Breast epithelium (tissue), 4 donors: Measurements from ENCODE around the gene HOXB5. TPM values are rescaled to one million over a fixed set of nuclear protein-coding genes. Genes with fewer than 3 reads are reported as not detected.

Experiments used
- DNase-seq, 2 donors: peaks; one replicate each; pipeline ENCODE4 v3.0.0-alpha.2; 2019; ENCODE audit warnings: low spot score in 2 of 2
- H3K27ac ChIP-seq, 2 donors: fragments of 200-600 bp; sonication (generic) in 1 of 2; one replicate each; pipeline ENCODE4 v1.5.1; 2016 to 2019; ENCODE audit warnings: mild to moderate bottlenecking in 1 of 2
- H3K27me3 ChIP-seq, 2 donors: fragments of 200-600 bp; sonication (generic) in 1 of 2; one replicate each; pipeline versions ENCODE4 v1.5.1 to v1.6.0; 2017 to 2019; ENCODE audit warnings: control low read depth in 1 of 2, mild to moderate bottlenecking in 1 of 2
- H3K36me3 ChIP-seq: fragments of 200-600 bp; one replicate; pipeline ENCODE4 v1.5.1; 2019
- H3K4me1 ChIP-seq, 2 donors: fragments of 200-600 bp; sonication (generic); one replicate each; pipeline ENCODE4 v1.5.1; 2016 to 2019; ENCODE audit warnings: control low read depth in 1 of 2
- H3K4me3 ChIP-seq, 3 donors: fragments of 200-600 bp; sonication (generic); 1 replicate in 2 of 3; 2 replicates in 1 of 3; pipeline ENCODE4 v1.5.1; 2016 to 2019; ENCODE audit warnings: mild to moderate bottlenecking in 3 of 3, moderate library complexity in 2 of 3
- H3K9me3 ChIP-seq, 2 donors: fragments of 200-600 bp; sonication (generic) in 1 of 2; one replicate each; pipeline ENCODE4 v1.5.1; 2016 to 2019; ENCODE audit warnings: control low read depth in 1 of 2
- POLR2A ChIP-seq: fragments of 450-650 bp; IDR thresholded peaks from one replicate; pipeline ENCODE4 v1.6.1; 2016; ENCODE audit warnings: antibody characterized with exemption, mild to moderate bottlenecking, moderate library complexity
- POLR2AphosphoS5 ChIP-seq, 3 donors: sonication (generic); formaldehyde crosslinking; IDR thresholded peaks; one replicate each; pipeline ENCODE4 v1.6.1; 2017; ENCODE audit warnings: antibody characterized with exemption in 3 of 3
- intact Hi-C: fragments of 100-400 bp; cut with DNase I; formaldehyde crosslinking; loops from one replicate; pipeline ENCODE4 v1.15.1; 2023; ENCODE audit warnings: low total_unique reads
- total RNA-seq, 3 donors: library from RNA; depleted of rRNA; stranded (reverse); fragments of >200 nt; gene quantifications; one replicate each; pipeline ENCODE4 v1.1.0, GENCODE V29; 2016
- TF ChIP-seq, protein P1 (sequence below), 3 donors: fragments of 450-650 bp; IDR thresholded peaks; one replicate each; pipeline ENCODE4 v1.5.1; 2016 to 2017; ENCODE audit warnings: antibody characterized with exemption in 3 of 3, mild to moderate bottlenecking in 3 of 3, moderate library complexity in 3 of 3

The HOXB5 gene
- total RNA-seq, 3 donors from 2014 or later = 0.44 to 2.0 (median 1.4) TPM

DNA sequence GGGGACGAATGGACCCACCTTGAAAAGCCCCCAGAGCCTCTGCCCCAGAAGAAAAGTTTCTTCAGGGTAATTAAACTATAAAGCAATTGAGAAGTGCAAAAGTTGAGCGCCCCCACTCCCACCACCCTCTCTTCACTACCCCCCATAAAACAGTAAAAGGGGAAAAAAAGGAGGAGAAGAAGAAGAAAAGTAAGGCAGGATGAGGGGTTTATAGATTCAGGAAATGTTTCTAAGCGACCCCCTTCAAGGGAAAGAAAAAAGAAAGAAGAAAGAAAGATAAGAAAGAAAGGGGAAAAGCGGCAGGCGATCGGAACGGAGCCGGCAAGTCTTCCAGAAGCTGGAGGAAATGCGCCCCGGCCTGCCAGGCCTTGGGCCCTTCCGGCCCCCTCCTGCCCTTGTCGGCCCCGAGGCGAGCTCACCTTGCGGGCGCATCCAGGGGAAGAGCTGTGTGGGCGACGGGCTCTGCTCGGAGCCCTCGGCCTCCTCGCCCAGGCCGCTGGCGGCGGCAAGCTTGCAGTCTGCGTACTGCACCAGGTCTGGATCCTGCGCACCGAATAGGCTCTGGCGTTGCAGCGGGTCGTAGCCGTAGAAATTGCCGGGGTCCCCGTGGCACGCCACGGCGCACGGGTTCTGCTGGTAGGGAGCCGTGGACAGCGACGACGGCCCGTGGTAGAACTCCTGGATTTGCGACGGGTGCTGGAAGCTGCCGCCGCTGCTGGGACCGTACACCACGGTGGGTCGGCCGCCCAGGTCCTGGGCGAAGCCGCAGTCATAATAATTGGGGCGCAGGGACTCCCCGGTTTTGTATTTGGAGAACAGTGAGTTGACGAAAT lies 20.5 kb upstream of the HOXB5 start:
- intact Hi-C loops = no loop called here
- Histone ChIP-seq H3K27me3 (peaks cover 19 to 100% of the 10 kb centered on the region in 2 donors), H3K36me3 (no peaks in the 10 kb centered on the region), H3K4me1 (no peaks in the 10 kb centered on the region), H3K9me3 (no peaks in the 10 kb centered on the region), H3K4me3 (peak overlapping the region; percentile 54 to 78 (median 68)), H3K27ac (no peak overlapping the region)
- DNase-seq = no peak
- no peak for TF ChIP-seq POLR2AphosphoS5 (IDR thresholded peaks at IDR 0.05)
- no peak for TF ChIP-seq POLR2A
- TF ChIP-seq, protein P1, sequence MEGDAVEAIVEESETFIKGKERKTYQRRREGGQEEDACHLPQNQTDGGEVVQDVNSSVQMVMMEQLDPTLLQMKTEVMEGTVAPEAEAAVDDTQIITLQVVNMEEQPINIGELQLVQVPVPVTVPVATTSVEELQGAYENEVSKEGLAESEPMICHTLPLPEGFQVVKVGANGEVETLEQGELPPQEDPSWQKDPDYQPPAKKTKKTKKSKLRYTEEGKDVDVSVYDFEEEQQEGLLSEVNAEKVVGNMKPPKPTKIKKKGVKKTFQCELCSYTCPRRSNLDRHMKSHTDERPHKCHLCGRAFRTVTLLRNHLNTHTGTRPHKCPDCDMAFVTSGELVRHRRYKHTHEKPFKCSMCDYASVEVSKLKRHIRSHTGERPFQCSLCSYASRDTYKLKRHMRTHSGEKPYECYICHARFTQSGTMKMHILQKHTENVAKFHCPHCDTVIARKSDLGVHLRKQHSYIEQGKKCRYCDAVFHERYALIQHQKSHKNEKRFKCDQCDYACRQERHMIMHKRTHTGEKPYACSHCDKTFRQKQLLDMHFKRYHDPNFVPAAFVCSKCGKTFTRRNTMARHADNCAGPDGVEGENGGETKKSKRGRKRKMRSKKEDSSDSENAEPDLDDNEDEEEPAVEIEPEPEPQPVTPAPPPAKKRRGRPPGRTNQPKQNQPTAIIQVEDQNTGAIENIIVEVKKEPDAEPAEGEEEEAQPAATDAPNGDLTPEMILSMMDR (IDR thresholded peaks at IDR 0.05) = no peak

DNA sequence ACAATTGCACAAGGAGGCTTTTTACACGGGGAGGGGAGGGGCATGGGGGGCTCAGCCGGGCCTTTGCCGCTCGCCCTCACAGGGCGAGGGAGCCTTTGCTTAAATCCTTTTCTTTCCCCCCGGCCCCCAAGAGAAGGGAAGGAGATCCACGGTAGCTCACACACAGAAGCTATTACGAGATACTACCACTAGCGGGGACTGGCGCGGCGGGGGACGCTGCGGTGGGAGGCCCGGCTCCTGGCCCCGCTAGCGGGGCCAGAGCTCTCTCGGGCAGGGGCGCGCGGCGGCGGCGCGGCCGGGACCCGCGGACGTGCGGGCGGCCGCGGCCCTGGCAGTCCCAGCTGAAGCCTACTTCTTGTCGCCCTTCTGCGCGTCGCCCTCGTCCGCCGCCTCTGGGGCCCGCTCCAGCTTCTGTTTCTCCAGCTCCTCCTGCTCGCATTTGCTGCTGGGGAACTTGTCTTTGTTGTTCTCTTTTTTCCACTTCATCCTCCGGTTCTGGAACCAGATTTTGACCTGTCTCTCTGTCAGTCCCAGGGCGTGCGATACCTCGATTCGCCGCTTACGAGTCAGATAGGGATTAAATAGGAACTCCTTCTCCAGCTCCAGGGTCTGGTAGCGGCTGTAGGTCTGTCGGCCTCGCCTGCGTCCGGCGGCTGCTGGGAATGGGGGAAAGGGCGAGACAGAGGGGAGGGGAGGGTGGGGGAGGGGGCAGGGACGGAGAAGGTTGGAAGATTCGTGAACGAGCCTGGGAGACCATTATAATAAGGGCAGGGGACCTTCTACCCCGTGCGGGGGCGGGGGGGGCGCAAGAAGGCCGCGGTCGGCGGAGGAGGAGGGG lies 19.5 kb upstream of the HOXB5 start:
- no peaks in the 10 kb centered on the region for H3K4me1 ChIP-seq
- H3K4me3 ChIP-seq = peak overlapping the region; percentile 54 to 78 (median 68)
- no peaks in the 10 kb centered on the region for H3K36me3 ChIP-seq
- H3K27ac ChIP-seq = peak overlapping the region in 1 of 2 donors; percentile 48
- peaks cover 19 to 99% of the 10 kb centered on the region in 2 donors for H3K27me3 ChIP-seq
- intact Hi-C loops = no loop called here
- DNase-seq = no peak
- no peaks in the 10 kb centered on the region for H3K9me3 ChIP-seq
- TF ChIP-seq, protein P1 (IDR thresholded peaks at IDR 0.05) = peak in 1 of 3 donors; percentile 34
- TF ChIP-seq POLR2A = no peak

DNA sequence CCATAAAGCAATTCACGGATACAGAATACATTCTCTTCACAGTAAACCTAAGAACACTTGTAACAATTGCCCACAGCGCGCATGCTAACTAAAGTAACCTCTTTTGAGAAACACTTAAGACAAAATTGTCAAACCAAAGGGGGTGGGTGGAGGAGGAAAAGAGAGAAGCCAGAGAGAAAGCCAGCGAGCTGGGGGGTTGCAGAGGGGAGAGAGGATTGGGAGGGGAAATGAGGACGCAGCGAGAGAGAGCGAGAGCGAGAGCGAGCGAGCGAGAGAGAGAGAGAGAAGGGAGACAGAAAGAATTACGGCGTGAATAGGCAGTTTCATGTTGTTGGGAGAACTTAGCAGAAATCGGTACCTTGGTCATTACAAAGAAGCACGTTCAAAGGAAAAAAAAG lies 18.9 kb upstream of the HOXB5 start:
- TF ChIP-seq POLR2AphosphoS5 (IDR thresholded peaks at IDR 0.05) = no peak
- TF ChIP-seq, protein P1 (IDR thresholded peaks at IDR 0.05) = no peak
- no peak for TF ChIP-seq POLR2A
- peak overlapping the region; percentile 54 to 78 (median 68) for H3K4me3 ChIP-seq
- intact Hi-C loops = no loop called here
- no peak for DNase-seq
- no peaks in the 10 kb centered on the region for H3K36me3 ChIP-seq
- peaks cover 19 to 97% of the 10 kb centered on the region in 2 donors for H3K27me3 ChIP-seq
- H3K27ac ChIP-seq = no peak overlapping the region
- H3K9me3 ChIP-seq = no peaks in the 10 kb centered on the region
- no peaks in the 10 kb centered on the region for H3K4me1 ChIP-seq

DNA sequence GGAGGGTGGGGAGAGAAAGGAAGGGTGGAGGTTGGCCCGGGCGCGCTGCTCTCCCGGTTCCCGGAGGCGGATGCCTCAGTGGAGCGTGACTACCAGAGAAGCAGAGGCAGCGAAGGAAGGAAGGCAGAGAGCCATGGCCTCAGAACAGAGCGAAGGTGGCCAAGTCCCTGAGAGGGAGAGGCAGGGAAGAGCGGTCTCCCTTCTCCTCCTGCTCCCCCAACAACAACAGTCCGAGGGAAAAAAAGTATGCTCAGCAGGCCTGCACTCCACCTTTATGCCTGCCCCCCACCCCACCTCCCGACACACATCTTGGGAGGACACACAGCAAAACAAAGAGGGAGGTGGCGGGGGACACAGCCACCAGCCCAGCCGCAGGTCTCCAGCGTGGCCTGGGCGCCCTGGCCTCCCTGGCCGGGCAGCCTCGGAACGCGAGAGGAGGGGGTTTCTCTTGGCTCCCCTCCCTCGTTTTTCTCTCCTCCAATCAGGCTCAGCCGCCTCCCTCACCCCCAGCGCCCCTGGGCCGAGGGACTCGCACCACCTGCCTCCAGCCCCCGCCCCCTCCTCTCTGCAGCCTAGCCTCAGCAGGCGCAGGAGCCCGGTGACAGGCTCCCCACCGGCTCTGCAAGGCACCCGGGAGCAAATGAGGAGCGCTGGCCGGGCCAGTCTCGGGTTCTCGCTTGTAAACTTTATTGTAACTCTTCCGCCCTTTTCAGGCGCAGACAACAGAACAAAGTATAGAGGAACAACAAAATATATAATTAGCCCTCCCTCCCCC lies 18.3 kb upstream of the HOXB5 start:
- TF ChIP-seq, protein P1 (IDR thresholded peaks at IDR 0.05) = no peak
- no peak for TF ChIP-seq POLR2AphosphoS5 (IDR thresholded peaks at IDR 0.05)
- no peak for TF ChIP-seq POLR2A
- no peak for DNase-seq
- intact Hi-C loops = no loop called here
- Histone ChIP-seq H3K4me1 (no peaks in the 10 kb centered on the region), H3K36me3 (no peaks in the 10 kb centered on the region), H3K27me3 (peaks cover 19 to 97% of the 10 kb centered on the region in 2 donors), H3K27ac (peak overlapping the region in 1 of 2 donors; percentile 43), H3K4me3 (peak overlapping the region; percentile 54 to 78 (median 68)), H3K9me3 (no peaks in the 10 kb centered on the region)
